Kidney tubule cell (primary cell): Measurements from ENCODE around the gene GLRB.
A peak's percentile ranks its signal among the peaks of the same experiment; 100 is the strongest.

ENCODE experiments used
- DNase-seq: peaks from one replicate; pipeline ENCODE4 v3.0.0-alpha.2; 2018; ENCODE audit warnings: low spot score

Gene GLRB

DNA sequence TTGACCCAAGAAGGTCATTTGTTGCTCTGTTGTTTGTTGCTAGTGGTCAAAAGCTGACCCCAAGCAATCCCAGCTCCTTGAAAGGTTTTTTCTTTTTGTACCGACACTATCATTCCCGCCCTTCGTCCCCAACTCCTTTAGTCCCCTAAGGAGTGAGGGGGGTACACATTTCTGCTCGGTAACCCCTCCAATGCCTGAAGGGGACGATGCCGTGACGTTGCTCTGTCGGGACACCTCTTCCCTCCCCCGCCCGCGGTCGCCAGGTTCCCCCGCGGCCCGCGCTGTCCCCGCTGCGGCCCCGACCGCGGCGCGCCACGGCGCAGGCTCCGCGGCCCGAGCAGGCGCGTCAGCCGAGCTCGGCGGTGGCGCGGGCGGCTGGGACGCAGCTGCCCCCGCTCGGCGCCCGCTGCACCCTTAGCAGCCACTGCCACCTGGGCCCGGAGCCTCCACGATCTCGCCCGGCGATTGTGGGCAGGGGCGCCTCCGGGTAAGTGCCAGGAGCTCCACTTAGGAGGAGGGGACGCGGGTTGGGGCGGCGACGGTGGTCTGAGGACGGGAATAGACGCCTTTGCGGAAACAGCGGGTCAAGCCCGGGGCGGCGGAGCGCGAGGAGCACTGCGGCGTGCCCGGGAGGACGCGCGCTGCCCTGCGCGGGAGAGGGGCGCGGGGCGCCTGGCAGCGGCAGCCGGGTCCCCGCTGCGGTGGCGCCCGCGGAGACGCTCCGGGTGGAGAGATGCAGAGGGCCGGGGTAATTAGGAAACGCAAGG is at the start of gene GLRB:
Gene GLRB (plus strand): TSS at position 340 of the 767 bp plus-strand sequence. CDS start 1,875 bp downstream, outside the sequence.
- peak; percentile 49 for DNase-seq

DNA sequence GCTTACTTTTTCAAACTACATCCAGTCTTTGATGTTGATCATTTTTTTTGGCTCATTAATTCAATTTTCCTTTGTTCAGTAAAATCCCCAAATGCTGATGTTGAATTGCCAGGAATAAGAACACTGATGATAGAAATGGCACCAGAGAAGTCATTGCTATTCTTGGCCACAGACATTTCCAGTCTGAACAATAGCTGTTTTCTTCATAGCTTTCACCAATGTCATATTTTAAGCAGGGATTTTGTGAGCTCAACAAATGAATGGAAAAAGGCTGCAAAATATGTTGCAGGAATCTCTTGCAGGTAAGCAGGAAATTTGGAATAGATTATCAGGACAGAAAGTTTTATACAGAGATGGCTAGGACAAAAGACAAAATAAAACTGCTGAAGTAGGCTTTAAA is 40.5 kb upstream of the GLRB start:
- no peak for DNase-seq

DNA sequence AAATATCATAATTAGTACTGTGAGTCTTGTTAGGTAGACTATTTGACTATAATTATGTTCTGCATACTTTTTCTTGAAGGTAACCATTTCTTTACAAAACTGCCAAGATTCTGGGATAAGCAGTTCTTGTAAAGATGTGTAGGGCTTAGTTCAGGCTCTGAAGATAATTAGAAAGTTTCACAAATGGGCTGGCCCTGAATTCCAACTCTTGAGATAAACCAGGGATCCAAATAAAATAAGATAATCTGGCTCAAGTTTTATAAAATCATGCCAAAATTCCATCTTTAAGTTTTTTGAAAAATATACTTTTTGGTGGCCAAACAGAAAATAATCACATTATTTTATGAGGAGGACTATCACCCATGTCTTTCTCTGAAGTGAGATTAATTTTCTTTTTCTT is 35.5 kb upstream of the GLRB start:
- DNase-seq: no peak

DNA sequence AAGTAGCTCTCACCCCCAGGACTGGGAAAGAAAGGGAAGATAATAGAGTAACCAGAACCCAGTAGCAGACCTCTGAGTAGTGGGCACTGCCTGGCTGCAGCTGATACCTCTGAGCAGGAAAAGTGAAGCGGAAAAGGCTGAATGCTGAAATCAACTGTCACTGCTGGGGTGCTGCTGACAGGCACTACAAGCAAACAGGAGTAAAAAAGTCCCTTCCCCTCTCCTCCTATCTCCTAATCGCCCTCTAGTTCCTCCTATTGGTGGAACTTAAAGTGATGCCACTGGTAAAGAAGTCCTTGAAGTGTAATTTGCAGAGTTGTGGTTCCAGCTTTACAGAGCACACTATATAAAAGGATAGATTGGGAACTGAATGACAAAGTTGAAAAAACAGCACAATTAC is 32.8 kb upstream of the GLRB start:
- peak; percentile 53 for DNase-seq

DNA sequence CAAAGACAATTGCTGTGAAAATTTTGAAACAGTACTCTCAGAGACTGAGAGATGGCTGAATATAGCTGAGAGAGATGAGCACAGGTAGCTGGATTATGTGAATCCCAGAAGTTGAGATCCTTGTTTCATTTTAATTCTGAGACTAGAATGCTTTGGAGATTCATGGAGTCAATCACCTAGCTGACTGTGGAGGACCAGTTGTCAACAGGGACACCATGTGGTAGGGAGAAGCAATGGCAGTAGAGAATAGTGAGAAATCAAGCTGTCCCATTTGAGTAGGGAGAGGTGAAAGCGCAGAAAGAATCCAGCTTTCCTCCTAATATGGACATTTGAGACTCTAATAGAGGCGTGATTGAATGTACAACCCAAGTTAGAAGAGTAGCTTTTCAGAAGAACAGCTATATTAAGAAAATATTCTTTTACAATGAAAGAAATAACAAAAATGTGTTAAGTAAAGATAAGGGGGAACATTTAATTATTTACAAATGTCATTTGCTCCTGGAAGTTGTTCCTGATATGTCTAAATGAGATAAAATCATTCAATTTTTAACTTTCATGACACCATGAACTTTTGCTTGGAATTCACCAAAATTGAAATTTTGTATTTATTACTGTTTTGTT is 30.3 kb upstream of the GLRB start:
- peak; percentile 83 for DNase-seq

DNA sequence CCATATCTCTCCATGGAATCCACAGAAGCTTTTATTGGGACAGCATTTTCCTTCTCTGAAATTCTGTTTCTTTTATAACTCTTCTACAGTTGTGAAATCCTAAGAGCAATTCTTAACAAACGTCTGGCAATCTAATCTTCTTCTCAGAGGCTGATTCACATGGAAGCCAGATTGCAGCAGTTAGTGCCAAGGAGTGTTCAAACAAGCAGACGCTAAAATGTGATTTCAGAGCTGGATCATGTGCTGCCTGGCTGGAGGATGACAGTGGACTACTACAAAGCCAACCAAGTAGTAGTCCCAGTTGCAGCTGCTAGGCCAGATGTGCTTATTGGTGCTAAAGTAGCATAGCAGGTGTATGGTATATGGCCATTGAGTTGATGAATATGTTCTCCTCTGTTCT is 27.7 kb upstream of the GLRB start:
- DNase-seq: no peak

DNA sequence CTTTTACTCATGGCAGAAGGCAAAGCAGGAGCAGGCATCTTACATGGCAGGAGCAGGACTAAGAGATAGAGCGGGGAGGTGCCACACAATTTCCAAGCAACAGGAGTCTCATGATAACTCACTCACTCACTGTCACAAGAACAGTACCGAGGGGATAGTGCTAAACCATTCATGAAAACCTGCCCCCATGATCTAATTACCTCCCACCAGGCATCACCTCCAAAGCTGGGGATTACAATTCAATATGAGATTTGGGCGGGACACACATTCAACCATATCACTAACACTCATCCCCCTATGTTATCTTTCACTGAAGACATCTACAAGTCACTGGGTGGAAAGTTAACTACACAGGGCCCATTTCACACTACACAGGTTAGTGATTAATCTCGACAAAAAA is 25.4 kb upstream of the GLRB start:
- no peak for DNase-seq

DNA sequence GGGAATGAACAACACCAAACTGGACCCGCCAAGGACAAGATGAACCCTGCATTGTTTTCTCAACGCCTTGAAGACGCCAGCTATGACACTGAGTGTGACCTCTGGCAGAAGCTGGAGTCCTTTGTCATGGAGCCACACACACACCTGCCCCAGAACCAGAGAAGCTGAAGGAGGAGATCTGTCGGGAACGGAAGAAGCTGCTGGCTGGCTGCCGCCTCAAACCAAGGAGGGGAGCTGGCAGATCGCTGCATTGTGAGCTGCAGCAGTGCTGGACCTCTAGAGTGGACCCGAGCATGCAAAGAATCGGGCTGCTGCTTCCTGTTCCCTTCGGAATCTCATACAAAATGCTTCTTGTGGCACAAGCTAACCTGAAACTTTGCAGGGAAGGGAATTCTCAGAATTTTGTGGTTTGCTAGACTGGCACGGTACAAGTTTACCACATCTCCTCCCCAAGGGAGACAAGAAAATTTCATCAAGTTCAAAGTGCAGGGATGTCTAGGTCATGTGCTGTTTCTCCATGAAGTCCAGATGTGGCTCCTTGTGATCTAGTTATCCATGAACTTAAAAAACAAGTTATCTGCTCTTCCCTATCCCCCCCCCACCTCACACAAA is 23.4 kb upstream of the GLRB start:
- DNase-seq: peak; percentile 37

DNA sequence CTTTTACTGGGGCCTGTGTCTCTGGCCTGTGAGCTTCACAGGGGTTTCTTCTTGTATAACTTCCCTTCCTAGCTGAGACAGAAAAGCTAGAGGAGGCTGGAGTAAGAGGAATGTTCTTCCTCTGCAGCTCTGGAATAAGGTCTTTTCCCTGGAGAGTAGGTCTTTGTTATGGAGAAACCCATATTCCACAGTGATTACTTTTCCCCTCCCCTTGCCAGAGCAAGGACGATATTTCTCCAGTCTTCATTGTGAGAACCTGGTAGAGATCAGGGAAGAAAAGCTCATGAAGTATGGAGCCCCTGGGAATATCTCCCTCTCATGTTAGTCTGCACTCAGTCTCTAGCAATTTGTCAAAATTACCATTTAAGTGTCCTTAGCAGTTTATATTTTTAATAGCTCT is 18.7 kb upstream of the GLRB start:
- DNase-seq: no peak

DNA sequence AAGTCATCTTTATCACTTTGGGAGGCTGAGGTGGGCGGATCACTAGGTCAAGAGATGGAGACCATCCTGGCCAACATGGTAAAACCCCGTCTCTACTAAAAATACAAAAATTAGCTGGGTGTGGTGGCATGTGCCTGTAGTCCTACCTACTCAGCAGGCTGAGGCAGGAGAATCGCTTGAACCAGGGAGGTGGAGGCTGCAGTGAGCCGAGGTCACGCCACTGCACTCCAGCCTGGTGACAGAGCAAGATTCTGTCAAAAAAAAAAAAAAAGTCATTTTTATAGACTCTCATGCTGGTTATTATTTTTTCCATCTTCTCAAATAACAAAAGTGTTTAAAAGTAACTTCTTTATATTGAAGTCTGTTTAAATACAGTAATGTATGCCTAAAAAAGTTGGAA is 17.1 kb upstream of the GLRB start:
- peak; percentile 31 for DNase-seq

DNA sequence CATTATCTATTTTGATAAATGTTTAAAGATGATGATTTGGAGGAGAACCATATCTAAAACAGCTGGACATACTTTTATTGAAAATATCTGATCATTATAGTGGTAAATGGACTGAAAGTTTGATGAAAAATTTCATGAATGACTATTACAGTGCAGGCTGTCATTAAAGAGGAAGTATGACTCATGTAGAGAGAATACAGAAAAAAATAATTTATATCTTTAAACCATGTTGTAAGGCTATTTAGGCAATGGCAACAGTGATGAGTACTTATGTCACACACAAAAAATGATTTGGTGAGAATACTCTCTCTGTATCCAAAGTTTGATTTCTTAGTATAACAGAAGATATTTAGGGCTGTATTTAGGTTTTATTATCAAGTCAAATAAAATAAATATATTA is 3.9 kb upstream of the GLRB start:
- peak; percentile 25 for DNase-seq

DNA sequence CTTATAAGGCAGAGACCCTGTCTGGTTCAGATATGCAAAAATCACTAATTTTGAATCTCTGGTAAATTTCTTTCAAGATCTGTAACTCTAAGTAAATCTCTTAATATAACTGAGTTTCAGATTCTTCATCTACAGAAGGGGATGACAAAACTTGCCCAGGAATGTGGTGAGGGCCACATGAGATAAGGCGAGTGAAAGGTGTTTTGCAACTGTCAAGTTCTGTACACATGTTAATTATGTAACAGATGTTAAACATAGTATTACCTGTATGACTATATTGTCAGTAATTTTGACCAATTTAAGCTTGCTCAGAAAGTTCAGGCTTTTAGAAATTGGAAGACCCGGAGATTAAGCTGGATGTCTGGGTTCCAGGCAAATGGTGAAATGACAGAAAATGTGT is 549 bp upstream of the GLRB start:
- DNase-seq: no peak

DNA sequence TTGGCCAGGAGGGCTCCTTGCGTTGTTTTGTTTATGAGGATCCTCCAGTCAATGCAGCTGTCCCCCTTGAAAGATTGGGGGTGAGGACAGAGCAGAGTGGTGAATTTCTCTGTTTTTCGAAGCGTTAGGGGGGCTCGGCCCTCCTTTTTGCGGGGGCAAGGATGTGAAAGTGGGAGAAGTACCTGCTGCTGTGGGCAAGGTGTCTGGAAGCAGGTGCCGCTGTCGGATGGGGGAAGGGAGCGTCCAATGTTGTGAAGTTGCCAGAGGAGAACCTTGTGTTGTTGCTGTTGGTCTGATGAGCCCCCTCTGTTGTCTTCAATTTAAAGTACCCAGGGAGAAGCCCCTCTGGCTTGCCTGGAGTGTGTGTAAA is 613 bp downstream of the GLRB start:
- DNase-seq: peak; percentile 19

DNA sequence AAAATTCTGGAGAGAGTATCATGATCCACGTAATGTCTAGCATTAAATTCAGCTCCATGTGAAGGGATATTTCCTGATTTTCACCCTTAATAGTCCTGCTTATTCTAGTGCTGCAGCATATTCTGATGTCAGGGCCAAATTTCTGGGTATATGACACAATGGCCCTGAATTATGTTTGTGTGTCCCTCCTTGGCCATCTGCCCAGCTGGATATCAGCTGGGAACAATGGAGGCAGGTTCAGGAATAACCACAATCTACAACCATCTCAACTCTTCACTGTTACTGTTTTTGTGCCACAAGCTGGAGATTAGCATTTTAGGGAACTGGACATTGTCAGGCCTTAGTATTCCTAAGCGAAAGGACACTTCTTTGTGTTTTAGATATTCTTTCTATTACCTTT is 3.5 kb downstream of the GLRB start:
- no peak for DNase-seq

DNA sequence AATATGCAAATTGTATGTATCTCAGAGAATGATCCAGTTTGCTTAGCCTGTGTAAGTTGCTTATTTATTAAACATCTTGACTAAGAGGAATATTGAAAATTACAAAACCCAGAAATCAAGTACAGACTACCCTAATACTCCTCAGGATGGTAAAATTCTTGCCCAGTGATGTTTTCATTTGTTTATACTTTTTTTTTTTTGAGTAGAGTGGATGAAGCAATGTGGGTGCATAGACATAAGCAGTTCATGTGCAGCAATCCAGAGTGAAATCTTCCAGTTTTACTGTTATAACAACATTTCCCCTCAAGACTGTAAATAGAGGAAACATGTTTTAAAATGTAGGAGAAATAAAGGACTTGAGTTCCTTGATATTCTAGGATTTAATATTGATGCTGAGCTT is 4.7 kb downstream of the GLRB start:
- no peak for DNase-seq

DNA sequence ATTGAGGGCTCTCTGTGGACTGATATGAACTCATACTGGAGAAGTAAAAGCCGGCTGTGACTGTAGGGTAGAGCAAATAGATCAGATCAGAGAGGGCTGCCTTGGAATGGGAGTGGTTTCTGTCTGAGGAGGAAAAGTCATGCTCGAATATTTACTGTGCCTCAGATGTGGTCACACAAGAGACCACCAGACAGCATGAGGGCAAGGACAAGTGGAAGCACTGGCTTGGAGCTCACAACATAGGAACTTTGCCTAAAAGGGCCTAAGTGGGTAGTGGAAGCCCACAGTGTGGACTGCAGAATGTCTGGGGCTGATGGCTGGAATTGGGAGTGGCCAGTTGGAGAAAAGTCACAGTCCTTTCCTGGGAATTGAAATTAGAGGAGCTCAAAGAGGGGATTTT is 19.8 kb downstream of the GLRB start:
- DNase-seq: no peak

DNA sequence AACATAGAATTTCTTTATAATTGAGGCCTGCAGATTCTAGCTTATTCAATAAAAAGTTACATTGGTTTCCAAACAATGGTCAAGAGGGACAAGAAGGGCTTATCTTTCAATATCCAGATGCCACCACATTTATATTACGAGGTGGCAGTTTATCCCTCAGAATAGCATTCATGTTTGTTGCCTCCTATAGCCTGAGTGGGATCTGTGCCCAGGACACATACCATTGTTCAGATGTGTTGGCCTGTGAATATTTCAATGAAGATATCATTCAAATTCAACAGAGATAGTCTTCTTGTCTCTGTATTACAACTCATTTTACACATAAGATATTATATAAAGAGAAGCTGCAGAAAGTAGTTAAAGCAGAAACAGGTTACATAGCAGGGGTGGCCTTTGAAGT is 20.5 kb downstream of the GLRB start:
- DNase-seq: no peak

DNA sequence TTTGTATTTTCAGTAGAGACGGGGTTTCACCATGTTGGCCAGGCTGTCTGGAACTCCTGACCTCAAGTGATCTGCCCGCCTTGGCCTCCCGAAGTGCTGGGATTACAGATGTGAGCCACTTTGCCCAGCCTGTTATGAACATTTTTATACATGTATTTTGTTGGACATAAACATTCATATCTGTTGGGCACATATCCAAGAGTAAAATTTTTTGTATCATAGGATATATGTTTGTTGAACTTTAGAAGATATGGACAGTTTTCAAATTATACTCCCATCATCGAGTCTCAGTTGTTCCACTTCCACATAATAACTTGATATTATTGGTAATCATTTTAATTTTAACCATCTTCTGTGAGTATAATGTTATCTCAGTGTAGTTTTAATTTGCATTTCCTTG is 23.6 kb downstream of the GLRB start:
- no peak for DNase-seq

DNA sequence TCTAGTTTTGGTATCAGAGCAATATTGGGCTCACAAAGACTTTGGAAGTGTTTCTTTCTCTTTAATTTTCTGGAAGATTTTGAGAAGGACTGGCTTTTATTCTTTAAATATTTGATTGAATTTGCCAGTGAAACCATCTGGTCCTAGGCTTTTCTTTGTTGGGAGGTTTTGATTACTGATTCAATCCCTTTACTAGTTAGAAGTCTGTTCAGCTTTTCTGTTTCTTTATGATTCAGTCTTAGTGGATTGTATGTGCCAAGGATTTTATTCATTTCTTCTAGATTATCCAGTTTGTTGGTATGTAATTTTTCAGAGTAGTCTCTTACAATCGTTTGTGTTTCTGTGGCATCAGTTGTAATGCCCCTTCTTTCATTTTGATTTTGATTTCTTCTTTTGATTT is 28.6 kb downstream of the GLRB start:
- no peak for DNase-seq

DNA sequence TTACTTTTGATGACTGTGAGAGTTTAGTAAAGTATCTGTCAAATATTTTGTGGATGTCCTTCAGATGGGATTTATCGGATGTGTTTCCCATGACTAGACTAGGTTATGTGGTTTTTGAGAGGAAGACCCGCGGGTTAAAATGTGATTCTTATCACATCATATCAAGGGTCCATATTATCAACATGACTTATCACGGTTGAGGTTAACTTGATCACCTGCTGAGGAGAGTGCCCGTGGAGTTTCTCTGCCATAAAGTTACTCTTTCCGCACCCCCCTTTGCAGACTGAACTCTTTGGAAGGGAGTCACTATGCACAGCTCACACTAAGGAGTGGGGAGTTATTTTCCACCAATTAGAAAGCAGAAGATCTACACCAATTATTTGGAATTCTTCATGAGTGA is 38.7 kb downstream of the GLRB start:
- DNase-seq: no peak

DNA sequence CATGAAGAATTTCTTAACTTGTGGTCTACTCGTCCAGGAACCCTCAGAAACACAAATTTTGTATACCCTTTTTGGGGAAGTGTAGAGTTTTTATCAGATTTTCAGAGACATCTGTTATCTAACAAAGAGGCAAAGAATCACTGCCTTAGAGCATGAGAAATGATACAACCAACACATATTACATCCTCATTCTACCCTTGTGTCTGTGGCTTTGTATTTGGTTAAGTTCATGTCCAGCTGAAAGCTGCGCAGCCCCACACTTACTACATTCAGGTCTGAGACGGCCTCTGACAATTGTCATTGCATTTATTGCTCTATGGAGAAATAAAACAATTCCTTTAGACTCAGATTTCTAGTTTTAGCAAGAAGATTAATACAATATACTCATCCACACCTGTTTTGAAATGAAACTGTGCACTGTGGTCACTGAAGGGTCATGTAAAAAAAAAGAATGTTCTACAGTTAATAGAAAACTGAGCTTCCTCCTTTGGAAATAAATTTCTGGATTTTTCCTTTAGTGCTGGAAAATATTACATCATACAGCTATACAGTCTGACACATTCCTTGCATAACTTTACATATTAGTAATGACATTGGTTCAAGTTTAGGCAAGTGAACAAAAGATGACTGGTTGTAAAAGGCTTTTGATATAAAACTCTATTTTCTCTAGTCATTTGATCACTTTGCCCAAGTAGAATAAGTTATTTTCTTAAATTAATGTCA is 39.8 kb downstream of the GLRB start:
- DNase-seq: peak; percentile 91

DNA sequence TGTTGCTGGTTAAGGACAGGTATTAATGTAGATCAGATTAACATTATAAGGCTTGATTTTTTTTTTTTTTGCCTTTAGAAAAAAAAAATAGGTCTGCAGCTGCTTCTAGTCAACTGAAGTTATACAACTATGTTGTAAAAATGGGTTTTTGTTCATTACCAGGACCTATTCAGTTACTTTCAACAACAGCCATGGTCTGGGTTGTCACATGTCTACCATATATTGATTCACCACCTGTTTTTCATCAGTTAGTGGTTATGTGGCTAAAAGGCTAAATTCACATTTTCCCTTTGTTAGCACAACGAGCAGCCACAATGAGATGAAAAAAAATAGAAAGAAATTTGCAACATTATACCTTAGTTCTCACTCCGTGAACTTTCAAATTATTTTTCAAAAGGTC is 45.5 kb downstream of the GLRB start:
- DNase-seq: no peak

DNA sequence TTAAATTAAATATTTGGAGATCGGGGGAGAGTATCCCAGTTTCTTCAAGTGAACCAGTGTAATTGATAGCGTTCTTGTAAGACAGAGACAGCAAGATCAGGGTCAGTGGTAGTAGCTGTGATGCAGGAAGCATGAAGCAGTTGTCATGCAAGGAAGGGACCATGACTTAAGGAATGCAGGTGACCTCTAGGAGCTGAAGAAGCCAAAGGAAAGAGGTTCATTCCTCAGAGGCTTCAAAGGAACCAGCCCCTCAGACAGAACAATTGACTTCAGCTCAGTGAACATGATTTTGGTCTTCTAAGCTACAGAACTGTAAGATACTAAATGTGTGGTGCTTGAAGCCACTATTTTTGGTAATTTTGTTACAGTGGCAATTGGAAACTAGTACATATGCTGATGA is 51.6 kb downstream of the GLRB start:
- DNase-seq: no peak
